ENCODE data around the gene INS. TPM values are rescaled to one million over a fixed set of nuclear protein-coding genes. Genes with fewer than 3 reads are reported as not detected.

Gene INS
- total and polyA plus RNA-seq, 2 of the 13 experiments (the other 11 are each of a cell fraction or from before 2014, with no cell fraction given) = not detected

GRCh38 chr11:2207773-2208621, 47.0 kb upstream of the INS start (continued):
- TF ChIP-seq ZNF619 (CRISPR knock-in tag; IDR thresholded peaks at IDR 0.05) = no peak
- 0 out of 2 replicates have a peak, but pooled peaks have one; percentile 3 for TF ChIP-seq RXRA (CRISPR knock-in tag; IDR thresholded peaks at IDR 0.05)

- DNase-seq (ENCODE audit: low spot score) = no peak
- ChIA-PET POLR2A (no interaction called here), CTCF (ENCODE audit: low intra/inter-chr PET ratio, low total read pairs) (no interaction called here)
- no peak overlapping the region for H2AFZ ChIP-seq (ENCODE audit: low read length)
- FAIRE-seq = no peak
- no peaks in the 10 kb centered on the region; a peak in 1 of 5 replicates for H3K36me3 ChIP-seq (replicated peaks in 1 of 2; ENCODE audit: control insufficient read depth in 1 of 2, insufficient read depth in 2 of 2, low read length in 2 of 2)
- H3K27me3 ChIP-seq (ENCODE audit: control insufficient read depth in 1 of 2, insufficient read depth in 2 of 2, low read length in 2 of 2) = no peaks in the 10 kb centered on the region
- no peaks in the 10 kb centered on the region for H3K9me3 ChIP-seq (ENCODE audit: low read length)
- ATAC-seq = no peak
- H3K79me2 ChIP-seq (ENCODE audit: insufficient read depth, low read length) = no peaks in the 10 kb centered on the region
- H3K4me3 ChIP-seq (replicated peaks in 1 of 3; ENCODE audit: insufficient read depth in 1 of 3, low read depth in 2 of 3, low read length in 3 of 3) = no peak overlapping the region
- 96% methylated on average over 5 of the region's 11 CpGs for WGBS (ENCODE audit: low lambda C conversion rate)
- no peak overlapping the region for H3K4me2 ChIP-seq (ENCODE audit: low read depth, low read length)
- H4K20me1 ChIP-seq (ENCODE audit: insufficient read depth, low read length) = no peaks in the 10 kb centered on the region
- H3K4me1 ChIP-seq (ENCODE audit: insufficient read depth, low read length) = peaks cover 91% of the 10 kb centered on the region
- H3K27ac ChIP-seq (ENCODE audit: extremely low read length, insufficient read depth, low read length) = no peak overlapping the region
- no TSS peak for BruUV-seq (replicated peaks)
- intact Hi-C loops (cut with micrococcal nuclease; ENCODE audit: unreplicated experiment) = no loop called here
- in situ Hi-C loops (cut with HindIII; ENCODE audit: extremely low pct_ligation_motif_present, low pct_unique_long_range_greater_than_20kb) = loop anchor here (25.0 kb wide), 1 partner anchor 530 kb away; no protein-coding TSS in a partner anchor
- no peak overlapping the region for H3K9ac ChIP-seq (ENCODE audit: insufficient read depth, low read depth, low read length)
- TF ChIP-seq NRL (CRISPR knock-in tag; IDR thresholded peaks at IDR 0.05; ENCODE audit: borderline replicate concordance) = no peak
- TF ChIP-seq NR2F2 (IDR thresholded peaks at IDR 0.05; ENCODE audit: borderline replicate concordance, low read depth) = no peak
- TF ChIP-seq ZNF850 (CRISPR knock-in tag; conservative IDR thresholded peaks at IDR 0.05) = no peak
- TF ChIP-seq, protein P1, sequence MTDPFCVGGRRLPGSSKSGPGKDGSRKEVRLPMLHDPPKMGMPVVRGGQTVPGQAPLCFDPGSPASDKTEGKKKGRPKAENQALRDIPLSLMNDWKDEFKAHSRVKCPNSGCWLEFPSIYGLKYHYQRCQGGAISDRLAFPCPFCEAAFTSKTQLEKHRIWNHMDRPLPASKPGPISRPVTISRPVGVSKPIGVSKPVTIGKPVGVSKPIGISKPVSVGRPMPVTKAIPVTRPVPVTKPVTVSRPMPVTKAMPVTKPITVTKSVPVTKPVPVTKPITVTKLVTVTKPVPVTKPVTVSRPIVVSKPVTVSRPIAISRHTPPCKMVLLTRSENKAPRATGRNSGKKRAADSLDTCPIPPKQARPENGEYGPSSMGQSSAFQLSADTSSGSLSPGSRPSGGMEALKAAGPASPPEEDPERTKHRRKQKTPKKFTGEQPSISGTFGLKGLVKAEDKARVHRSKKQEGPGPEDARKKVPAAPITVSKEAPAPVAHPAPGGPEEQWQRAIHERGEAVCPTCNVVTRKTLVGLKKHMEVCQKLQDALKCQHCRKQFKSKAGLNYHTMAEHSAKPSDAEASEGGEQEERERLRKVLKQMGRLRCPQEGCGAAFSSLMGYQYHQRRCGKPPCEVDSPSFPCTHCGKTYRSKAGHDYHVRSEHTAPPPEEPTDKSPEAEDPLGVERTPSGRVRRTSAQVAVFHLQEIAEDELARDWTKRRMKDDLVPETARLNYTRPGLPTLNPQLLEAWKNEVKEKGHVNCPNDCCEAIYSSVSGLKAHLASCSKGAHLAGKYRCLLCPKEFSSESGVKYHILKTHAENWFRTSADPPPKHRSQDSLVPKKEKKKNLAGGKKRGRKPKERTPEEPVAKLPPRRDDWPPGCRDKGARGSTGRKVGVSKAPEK (CRISPR knock-in tag; IDR thresholded peaks at IDR 0.05; ENCODE audit: borderline replicate concordance) = no peak
- no peak for TF ChIP-seq HNRNPLL (IDR thresholded peaks at IDR 0.05; ENCODE audit: low read depth, low read length, poor library complexity, severe bottlenecking)
- no peak for TF ChIP-seq TAF1 (CRISPR knock-in tag; IDR thresholded peaks at IDR 0.05)
- TF ChIP-seq MNT (IDR thresholded peaks at IDR 0.05) = no peak
- no peak for TF ChIP-seq ZNF720 (CRISPR knock-in tag; IDR thresholded peaks at IDR 0.05)
- TF ChIP-seq RORA (CRISPR knock-in tag; IDR thresholded peaks at IDR 0.05) = no peak
- TF ChIP-seq PRDM10 (CRISPR knock-in tag; IDR thresholded peaks at IDR 0.05; ENCODE audit: low read depth) = no peak
These were observed 46.2 kb upstream of the INS start for GRCh38 chr11:2207212-2207611.

Measured in HepG2 (cell line).